Measurements from ENCODE around the gene CLIC3. TPM values are rescaled to one million over a fixed set of nuclear protein-coding genes. Genes with fewer than 3 reads are reported as not detected.

CLIC3 gene
- total RNA-seq, 1 donor from 2014 or later = not detected

DNA sequence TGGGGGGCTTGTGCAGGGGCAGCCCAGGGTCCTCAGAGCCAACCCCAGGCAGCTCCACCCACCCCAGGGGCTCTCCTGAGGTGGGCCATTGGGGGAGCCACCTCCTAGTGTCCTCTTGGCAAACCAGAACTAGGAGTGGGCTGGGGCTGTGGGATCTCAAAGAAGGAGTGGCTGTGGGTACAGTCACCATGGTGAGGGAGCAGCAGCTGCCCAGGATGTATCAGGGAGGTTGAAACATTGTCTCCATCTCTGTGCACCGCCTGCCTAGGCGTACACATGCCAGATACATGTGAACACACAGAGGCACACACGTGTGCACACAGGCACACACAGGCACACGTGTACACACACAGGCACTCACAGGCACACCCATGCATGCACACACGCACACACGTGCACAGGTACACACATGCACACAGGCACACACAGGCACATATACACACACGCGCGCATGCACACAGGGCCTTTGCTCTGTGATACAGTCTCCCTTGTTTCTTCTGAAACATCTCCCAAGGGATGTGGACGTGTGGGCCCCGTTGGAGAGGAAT, 33.6 kb downstream of the CLIC3 start:
- H3K27me3 Mint-ChIP-seq (ENCODE audit: unreplicated experiment) = peaks cover 8% of the 10 kb centered on the region
- no peak overlapping the region for H3K27ac Mint-ChIP-seq (ENCODE audit: unreplicated experiment)
- H3K4me1 Mint-ChIP-seq (ENCODE audit: unreplicated experiment) = no peaks in the 10 kb centered on the region

DNA sequence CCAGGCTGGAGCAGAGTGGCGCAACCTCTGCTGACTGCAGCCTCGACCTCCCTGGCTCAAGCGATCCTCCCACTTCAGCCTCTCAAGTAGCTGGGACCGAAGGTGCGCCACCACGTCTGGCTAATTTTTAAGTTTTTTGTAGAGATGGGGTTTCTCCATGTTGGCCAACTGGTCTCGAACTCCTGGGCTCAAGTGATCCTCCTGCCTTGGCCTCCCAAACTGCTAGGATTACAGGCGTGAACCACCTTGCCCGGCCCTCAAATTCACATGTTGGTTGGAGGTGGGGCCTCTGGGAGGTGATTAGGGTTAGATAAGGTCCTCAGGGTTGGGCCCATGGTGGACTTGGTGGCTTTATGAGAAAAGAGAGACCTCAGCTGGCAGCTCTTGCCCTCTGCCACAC, 34.2 kb downstream of the CLIC3 start:
- Mint-ChIP-seq H3K36me3 (ENCODE audit: low read depth, unreplicated experiment) (no peaks in the 10 kb centered on the region), H3K27me3 (ENCODE audit: unreplicated experiment) (peaks cover 11% of the 10 kb centered on the region), H3K4me1 (ENCODE audit: unreplicated experiment) (no peaks in the 10 kb centered on the region), H3K9me3 (ENCODE audit: unreplicated experiment) (no peaks in the 10 kb centered on the region), H3K27ac (ENCODE audit: unreplicated experiment) (no peak overlapping the region), H3K4me3 (ENCODE audit: unreplicated experiment) (no peak overlapping the region)
- DNase-seq (ENCODE audit: low spot score) = no peak
- TF ChIP-seq CTCF (IDR thresholded peaks at IDR 0.05; ENCODE audit: unreplicated experiment) = no peak

More for the DNA sequence above, 33.6 kb downstream of the CLIC3 start:
- no peaks in the 10 kb centered on the region for H3K36me3 Mint-ChIP-seq (ENCODE audit: low read depth, unreplicated experiment)
- TF ChIP-seq CTCF (IDR thresholded peaks at IDR 0.05; ENCODE audit: unreplicated experiment) = no peak
- H3K4me3 Mint-ChIP-seq (ENCODE audit: unreplicated experiment) = no peak overlapping the region
- H3K9me3 Mint-ChIP-seq (ENCODE audit: unreplicated experiment) = no peaks in the 10 kb centered on the region
- no peak for DNase-seq (ENCODE audit: low spot score)

DNA sequence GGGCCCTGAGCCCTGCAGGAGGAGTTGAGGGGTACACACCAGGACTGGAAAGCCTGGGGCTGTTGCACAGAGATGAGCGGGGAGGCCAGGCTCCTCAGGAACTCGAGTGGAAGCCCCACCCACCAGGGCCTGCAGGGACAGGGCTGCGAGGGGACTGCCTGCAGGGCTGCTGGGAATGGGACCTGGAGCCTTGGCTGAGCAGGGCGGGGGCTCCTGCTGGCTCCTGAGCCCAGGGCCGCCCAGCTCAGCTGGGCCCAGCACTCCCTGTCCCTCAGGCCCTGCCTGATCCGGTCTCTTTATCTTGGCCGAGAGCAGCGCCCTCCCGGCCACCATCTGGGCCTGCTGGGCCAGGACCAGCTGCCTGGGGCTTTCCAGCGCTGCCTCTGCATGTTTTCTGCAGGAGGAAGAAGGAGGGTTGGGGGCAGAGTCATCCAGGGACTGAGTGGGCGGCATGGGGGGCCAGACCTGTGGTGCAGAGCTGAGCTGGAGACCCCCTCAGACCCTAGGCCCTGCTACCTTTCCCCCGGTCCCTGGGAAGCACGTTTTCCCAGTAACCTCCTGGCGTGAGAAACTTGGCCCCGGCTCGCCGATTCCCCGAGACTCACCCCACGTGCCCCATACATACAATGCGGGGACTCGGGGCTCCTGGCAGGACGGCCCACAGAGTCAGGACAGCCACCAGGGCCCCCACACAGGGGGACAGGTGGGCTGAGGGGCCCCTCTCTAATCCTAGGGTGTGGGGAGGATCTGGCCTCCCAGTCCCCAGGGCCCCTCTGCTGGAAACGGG, 34.9 kb downstream of the CLIC3 start:
- Mint-ChIP-seq H3K36me3 (ENCODE audit: low read depth, unreplicated experiment) (no peaks in the 10 kb centered on the region), H3K27me3 (ENCODE audit: unreplicated experiment) (peaks cover 13% of the 10 kb centered on the region), H3K4me3 (ENCODE audit: unreplicated experiment) (no peak overlapping the region), H3K4me1 (ENCODE audit: unreplicated experiment) (no peaks in the 10 kb centered on the region), H3K9me3 (ENCODE audit: unreplicated experiment) (no peaks in the 10 kb centered on the region), H3K27ac (ENCODE audit: unreplicated experiment) (no peak overlapping the region)
- no peak for TF ChIP-seq CTCF (IDR thresholded peaks at IDR 0.05; ENCODE audit: unreplicated experiment)
- DNase-seq (ENCODE audit: low spot score) = no peak

GRCh38 chr9:136960938-136961275, 35.5 kb downstream of the CLIC3 start:
- Mint-ChIP-seq H3K36me3 (ENCODE audit: low read depth, unreplicated experiment) (no peaks in the 10 kb centered on the region), H3K4me1 (ENCODE audit: unreplicated experiment) (no peaks in the 10 kb centered on the region), H3K27me3 (ENCODE audit: unreplicated experiment) (peaks cover 10% of the 10 kb centered on the region), H3K4me3 (ENCODE audit: unreplicated experiment) (no peak overlapping the region), H3K27ac (ENCODE audit: unreplicated experiment) (no peak overlapping the region), H3K9me3 (ENCODE audit: unreplicated experiment) (no peaks in the 10 kb centered on the region)
- no peak for DNase-seq (ENCODE audit: low spot score)
- TF ChIP-seq CTCF (IDR thresholded peaks at IDR 0.05; ENCODE audit: unreplicated experiment) = no peak

GRCh38 chr9:136960212-136960937, 36.0 kb downstream of the CLIC3 start:
- Mint-ChIP-seq H3K4me1 (ENCODE audit: unreplicated experiment) (no peaks in the 10 kb centered on the region), H3K27me3 (ENCODE audit: unreplicated experiment) (peaks cover 8% of the 10 kb centered on the region), H3K9me3 (ENCODE audit: unreplicated experiment) (no peaks in the 10 kb centered on the region), H3K27ac (ENCODE audit: unreplicated experiment) (no peak overlapping the region), H3K36me3 (ENCODE audit: low read depth, unreplicated experiment) (no peaks in the 10 kb centered on the region), H3K4me3 (ENCODE audit: unreplicated experiment) (no peak overlapping the region)
- no peak for DNase-seq (ENCODE audit: low spot score)
- TF ChIP-seq CTCF (IDR thresholded peaks at IDR 0.05; ENCODE audit: unreplicated experiment) = no peak
